GM21390 (cell line): ENCODE measurements around the gene RPGR.

Source experiments
- ATAC-seq: cut with Tn5 transposase; IDR thresholded peaks from one replicate; pipeline ENCODE4 v1.9.1; 2021; ENCODE audit not compliant: unreplicated experiment

RPGR gene, protein sequence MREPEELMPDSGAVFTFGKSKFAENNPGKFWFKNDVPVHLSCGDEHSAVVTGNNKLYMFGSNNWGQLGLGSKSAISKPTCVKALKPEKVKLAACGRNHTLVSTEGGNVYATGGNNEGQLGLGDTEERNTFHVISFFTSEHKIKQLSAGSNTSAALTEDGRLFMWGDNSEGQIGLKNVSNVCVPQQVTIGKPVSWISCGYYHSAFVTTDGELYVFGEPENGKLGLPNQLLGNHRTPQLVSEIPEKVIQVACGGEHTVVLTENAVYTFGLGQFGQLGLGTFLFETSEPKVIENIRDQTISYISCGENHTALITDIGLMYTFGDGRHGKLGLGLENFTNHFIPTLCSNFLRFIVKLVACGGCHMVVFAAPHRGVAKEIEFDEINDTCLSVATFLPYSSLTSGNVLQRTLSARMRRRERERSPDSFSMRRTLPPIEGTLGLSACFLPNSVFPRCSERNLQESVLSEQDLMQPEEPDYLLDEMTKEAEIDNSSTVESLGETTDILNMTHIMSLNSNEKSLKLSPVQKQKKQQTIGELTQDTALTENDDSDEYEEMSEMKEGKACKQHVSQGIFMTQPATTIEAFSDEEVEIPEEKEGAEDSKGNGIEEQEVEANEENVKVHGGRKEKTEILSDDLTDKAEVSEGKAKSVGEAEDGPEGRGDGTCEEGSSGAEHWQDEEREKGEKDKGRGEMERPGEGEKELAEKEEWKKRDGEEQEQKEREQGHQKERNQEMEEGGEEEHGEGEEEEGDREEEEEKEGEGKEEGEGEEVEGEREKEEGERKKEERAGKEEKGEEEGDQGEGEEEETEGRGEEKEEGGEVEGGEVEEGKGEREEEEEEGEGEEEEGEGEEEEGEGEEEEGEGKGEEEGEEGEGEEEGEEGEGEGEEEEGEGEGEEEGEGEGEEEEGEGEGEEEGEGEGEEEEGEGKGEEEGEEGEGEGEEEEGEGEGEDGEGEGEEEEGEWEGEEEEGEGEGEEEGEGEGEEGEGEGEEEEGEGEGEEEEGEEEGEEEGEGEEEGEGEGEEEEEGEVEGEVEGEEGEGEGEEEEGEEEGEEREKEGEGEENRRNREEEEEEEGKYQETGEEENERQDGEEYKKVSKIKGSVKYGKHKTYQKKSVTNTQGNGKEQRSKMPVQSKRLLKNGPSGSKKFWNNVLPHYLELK

DNA sequence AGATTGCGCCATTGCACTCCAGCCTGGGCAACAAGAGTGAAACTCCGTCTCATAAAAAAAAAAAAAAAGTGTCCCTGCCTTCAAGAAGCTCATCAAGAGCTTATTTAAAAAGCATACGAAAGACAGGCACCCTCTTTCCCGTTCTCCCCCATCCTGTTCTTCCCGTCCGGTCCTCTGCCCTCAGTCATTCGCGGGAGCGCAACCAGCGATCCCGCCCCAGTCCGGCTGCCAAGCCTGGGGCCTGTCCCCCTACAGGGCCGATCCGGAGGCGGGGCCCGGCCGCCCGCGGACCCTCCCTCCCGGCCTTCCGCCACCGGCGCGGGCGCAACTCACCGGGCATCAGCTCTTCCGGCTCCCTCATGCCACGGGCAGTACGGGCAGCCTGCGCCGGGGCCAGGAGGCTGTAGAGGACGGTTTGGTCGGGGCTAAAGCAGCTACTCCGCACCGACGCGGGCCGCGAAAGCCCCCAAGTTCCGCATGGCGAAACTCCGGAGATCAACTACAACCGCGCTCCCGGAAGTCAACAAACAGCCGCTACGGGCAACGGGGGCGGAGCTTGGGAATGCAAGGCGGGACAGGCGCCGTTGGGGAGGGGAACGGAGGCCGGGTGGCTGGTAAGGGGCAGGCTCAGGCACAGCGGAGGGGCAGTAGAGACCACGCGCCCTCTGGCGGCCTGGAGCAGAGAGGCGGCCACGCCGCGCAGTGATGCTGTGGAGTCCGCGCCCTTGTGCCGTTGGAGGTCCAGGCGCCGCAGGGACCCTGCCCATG, at the start of gene RPGR:
Gene RPGR (minus strand): TSS at position 503 of the 768 bp plus-strand sequence. CDS start 142 bp downstream, at position 361.
- ATAC-seq = peak; percentile 94

DNA sequence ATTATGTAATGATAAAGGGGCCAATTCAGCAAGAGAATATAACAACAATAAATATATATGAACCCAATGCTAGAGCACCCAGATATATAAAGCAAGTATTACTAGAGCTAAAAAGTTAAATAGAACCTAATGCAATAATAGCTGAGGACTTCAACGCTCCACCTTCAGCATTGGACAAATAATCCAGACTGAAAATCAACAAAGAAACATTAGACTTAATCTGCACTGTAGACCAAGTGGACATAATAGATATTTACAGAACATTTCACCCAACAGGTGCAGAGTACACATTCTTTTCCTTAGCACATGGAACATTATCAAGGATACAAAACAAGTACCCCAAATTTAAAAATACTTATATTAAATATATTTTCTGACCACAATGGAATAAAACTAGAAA, 49.4 kb upstream of the RPGR start:
- ATAC-seq = no peak

DNA sequence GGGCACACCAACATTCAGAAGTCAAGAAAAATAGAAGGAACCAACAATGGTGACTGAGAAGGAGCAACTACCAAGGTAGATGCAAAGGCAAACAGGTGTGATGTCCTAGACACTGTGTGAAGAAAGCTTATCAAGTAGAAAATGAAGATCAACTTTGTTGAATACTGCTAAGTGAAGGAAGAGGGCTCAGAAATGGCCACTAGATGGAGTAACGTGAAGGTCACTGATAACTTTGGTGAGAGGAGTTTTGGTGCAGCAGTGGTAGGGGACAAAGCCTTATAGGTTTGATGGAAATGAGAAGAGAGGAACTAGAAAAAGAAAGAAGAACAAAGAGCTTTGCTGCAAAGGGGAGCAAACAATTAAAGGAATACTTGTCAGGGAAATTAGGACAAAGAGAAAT, 48.6 kb upstream of the RPGR start:
- ATAC-seq = no peak

DNA sequence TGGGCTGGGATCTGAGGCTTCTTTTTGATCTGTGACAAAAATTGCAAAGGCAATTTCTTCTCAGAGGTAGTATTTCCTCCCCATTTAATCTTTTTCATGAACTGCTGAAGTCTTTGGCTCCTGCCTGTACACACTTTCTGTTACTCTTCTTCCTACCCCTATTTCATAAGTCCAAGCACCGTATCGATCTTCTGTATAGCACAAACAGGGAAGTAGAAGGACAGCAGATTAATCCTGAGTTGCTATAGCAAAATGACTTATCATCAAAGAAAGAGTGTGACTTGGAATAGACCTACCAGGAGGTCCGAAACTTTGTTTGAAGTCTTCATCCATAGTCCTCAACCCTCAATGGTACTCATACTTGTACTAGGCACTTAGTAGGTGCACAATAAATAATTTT, 47.1 kb upstream of the RPGR start:
- ATAC-seq = no peak

DNA sequence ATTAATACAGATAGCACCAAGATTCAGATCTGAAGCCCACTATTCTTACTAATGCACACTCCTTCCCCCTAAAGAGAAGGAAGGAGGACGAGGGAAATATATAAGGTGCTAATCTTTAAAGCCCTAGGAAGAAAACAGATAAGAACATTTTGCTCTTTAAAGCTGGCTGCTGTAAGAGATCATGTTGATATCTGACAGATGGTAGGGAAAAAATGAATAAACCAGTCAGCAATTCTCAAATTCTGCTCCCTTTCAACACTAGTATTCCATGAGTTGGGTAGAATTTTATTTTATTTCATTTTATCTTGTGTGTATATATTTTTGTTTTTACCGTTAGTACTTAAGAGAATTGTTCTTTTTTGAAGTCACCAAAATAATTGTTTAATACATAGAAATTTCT, 44.3 kb upstream of the RPGR start:
- no peak for ATAC-seq

DNA sequence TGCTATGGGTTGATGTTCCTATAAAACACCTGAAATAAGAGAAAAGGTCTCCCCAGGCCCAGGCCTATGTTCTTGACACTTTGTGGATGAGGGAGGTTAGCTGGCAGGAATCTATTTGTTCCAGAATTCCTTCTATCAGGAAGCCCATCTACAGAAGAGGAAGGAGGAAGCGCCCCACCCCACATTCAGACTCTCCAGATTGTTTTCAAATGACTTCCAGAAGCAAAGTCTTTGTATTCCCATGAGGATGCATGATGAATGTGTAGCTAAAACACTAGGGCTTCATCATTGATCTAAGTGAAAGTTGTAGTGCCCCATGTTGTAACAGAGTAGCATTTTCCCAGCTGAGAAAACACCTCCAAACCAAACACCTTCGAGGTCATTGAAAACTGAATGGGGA, 41.5 kb upstream of the RPGR start:
- ATAC-seq = no peak

DNA sequence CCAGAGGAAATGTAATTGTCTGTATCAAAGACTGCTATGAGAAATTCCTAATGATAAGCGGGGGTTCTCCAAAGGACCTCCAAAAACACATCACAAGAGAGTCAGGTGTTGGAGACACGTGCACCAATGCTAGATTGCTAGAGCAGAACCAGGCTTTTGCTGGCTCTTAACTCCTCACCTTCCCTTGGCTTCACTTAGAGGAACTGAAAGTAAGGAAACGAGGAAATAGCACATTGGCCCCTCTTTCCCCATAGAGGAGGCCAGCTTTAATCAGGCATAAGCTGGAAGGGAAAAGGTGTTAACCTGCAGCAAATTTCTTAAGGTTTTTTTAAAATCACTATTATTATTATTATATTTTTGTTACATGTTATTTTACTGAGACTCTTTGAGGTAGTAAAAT, 38.6 kb upstream of the RPGR start:
- ATAC-seq = no peak

DNA sequence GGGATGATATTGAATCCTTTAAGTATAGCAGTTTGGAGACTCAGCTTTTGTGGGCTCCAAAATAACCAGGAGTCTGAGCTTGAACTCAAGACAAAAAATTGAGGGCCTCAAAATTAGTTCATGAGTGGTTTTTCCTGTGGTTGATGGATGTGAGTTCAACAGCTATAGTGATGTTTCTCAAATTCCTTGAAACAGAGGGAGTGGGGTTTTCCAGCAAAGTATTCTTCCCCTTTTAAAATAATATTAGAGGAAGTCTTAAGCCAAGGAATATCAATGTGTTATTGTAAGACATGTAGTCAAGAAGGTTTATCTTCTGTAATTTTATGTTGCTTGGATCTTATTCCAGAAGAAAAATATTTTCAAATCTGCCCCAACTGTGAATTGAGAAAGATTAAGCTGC, 35.7 kb upstream of the RPGR start:
- no peak for ATAC-seq

DNA sequence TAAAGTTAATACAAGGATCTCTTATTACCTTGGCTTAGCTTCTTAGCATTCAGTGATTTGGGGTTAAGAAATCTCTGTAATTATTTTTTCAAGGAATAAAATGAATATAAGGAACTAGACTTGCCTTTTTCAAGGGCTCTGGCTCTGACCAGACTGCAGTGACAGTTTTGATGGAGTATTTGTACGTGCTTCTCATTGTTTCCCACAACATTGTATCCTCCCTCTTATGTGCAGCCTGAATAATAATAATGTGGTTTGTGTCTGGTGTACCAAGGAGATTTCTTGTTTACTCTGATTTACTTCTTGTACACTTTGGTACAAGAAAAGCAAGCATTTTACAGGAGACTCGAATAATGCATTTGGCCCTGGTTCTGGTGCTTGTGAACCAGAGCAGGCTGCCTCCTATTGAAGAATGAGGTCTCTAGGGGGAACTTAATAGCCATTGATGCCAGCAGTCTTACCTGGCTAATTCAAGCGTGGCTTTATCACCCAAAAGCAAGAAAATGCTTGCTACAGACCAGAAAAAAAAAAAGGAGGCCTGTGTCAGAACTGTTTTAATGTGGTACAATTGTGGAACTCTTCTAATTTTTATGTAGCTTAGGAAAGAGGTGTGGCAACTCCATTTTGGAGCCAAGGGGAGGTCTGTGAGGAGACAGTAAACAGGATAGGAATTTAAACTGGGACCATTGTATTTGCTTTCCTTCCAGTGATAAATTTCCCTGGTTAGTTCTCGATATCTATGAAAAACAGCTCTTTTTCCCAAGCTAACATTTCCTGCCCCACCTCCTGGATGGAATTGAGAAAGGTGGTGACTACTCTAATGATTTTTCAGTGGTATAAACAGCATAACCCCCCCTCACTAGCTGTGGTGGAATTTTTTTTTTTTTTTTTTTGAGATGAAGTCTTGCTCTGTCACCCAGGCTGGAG, 30.7 kb upstream of the RPGR start:
- ATAC-seq = no peak

DNA sequence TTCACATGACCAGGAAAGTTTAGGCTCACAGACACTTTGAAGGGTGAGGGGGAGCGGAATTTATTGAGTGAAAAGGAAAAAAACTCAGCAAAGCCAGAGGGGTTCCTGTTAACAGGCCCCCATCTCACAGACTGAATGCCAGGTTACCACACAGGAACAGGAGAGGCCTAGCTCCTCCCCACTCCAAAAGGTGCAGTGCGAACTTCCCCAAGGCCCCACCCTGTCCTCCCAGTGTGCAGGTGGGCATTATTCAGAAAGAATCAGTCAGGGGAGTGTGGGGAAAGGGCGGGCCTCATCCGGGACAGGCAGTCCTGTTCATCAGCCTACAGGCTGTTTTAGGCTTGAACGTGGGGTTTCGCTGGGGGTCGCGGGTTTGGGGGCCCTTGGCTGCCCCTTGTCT, 29.1 kb upstream of the RPGR start:
- ATAC-seq = no peak

DNA sequence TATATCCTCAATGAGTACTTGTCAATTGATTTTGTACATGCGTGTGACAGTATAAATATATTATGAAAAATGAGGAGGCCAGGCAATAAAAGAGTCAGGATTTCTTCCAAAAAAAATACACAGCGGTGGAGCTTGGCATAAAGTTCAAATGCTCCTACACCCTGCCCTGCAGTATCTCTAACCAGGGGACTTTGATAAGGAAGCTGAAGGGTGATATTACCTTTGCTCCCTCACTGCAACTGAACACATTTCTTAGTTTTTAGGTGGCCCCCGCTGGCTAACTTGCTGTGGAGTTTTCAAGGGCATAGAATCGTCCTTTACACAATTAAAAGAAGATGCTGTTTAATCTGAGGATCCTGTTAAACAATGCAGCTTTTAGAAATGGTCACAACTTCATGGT, 25.1 kb upstream of the RPGR start, which contains the start of gene OTC:
Gene OTC (plus strand): TSS at position 243 of the 400 bp plus-strand sequence. CDS start 93 bp downstream, at position 336.
- ATAC-seq = no peak

DNA sequence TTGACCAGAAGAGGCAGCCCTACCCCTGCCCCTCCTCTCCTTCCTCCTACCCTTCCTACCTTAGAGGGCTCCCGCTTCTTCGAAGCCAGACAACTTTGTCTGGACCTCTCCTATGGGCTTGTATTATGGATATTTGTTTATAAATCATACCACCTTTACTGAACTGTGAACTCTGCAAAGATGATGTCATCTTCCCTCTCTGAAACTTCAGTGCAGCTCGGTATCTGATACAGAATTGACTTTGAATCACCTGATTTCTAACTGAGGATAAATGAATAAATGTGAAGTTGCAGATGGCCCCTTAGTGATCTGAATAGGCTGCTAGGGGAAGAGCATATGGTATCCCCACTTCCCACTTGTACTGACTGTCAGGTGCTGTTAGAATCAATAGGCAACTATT, 24.0 kb upstream of the RPGR start:
- no peak for ATAC-seq

DNA sequence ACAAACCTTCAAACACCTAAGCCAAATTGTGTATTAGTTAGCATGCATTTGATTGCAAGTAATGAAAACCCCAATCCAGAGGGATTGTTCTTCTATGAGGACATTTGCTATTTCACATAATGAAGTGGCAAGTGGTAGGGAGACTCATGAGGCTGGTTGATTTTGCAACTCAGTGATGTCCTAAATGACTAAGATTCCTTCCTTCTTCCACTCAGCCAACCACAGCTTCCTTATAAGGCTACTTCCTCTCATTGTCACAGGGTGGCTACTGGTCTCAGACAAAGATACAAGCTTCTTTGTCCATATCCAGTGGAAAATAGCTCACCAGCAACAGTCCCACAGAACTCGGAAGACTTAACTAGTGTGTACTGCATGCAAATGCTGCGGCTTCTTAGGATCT, 19.8 kb upstream of the RPGR start:
- ATAC-seq = no peak

DNA sequence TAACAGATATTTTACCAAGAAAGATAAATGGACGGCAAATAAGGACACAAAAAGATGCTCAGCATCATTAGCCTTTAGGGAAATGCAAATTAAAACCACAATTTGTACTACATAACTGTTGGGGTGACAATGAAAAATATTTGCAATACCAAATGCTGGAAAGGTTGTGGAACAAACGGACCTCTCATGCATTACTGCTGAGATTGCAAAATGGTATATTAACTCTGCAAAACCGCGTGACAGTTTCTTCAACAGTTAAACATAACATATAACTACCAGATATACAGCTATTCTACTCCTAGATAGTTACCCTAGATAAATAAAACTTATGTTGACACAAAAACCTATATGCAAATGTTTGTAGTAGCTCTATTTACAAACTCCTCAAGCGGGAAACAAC, 18.8 kb upstream of the RPGR start:
- ATAC-seq = no peak

DNA sequence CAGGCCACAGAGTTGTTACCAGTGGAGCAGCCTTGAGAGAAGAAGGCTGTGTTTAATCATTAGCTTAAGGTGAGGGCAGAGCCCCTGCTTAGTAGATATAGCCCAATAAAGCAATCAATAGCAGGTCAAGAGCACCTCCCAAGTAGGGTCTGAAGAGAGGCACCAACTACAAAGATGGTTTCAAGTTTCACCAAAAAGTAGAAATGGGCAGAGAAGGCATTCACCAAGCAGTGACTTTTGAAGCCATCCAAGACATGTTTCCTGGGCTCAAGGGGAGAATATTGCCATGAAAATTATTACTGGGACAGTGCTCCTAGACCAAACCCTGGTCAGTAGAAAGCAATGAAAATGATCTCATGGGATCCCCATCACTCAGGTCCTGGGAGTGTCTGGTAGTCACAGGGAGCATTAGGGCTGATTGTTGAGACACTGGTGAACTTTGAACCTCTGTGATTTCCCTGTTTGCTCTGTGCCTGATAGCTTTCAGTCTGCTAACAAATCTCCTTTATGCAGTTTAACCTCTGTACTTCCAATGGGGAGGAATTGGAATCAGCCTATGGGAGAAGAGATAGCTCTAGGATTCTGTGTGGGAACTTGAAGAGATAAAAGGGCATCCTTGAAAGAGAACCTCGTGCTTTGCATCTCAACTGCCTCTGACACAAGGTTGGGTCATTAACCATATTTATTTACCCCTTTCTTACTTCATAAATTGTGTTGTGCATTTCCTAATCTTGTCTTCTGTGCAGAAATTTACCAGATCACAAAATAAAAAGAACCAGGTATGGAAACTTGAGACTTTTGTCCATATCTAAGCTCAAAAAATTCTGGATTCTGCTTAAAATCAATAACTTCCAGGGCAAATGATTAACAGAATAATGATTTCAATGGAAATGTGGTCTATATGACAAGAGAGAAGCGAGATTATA, 15.8 kb upstream of the RPGR start:
- no peak for ATAC-seq

DNA sequence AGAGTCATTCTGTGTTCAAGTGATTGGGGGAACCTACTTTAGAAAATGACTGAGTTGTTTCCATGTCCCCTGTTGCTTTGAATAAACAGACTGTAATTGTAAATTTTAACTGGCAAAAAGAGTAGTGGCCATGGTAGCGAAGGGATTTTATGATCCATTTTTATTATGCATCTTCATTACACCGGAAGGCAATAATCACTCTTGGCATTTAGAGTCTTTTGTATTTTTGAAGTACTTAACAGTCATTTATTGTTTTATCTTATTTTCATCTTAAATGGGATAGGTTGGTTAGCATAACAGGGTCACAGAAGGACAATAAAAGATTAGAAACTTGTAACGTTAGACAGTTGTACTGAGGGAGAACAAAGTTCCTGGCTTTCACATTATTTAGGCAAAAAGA, 14.1 kb upstream of the RPGR start:
- ATAC-seq = no peak

DNA sequence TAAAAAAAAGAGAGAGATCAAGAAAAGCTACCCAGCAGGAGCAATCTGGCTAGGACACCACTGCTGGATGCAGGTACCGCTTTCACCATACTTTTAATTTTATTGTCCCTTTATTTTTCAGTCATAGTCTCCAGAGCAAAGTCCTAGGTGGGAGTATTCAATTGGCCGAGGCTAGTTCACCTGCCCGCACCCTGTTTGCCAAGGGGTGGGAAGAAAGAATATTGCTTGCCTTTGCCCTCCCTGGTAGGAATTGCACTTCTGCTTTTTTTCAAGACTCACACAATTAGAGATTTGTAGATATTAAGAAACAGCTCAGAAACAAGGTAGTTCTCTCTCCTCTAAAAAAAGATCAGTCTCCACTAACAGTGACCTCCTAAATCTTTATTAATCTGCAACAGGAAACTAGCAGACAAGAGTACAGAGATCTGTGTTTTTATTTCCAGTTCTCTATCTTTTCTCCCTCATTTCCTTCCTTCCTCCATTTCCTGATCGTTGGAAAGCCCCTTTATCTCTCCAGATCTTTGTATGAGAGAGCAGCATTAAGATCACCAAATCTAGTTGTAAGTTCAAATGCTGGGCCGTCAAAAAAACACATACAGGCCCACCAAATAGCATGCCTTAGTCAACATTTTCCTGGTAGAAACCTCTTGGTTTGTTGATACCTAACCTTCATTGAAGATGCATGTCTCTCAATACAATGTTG, 9.4 kb upstream of the RPGR start:
- ATAC-seq = no peak

DNA sequence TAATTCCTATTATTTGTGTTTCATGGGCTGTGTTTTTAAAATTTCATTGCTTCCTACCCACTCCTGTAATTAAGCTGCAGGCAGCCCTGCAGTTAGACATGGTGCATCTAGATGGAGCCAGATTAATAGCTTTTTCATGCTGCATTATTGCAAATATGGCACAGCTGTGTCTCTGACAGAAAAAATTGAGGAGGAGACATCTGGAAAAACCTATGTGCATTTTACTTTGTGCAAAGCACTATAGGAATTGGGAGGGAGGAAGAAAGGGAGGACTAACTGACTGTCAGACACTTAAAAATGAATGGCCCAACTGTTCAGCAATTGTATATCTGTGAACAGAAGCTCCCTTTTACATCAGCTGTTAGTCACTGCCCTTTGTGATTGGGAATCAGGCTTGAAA, 8.1 kb upstream of the RPGR start:
- ATAC-seq = no peak
